SK-N-SH (cell line): ENCODE data around the gene MAST4. TPM values are rescaled to one million over a fixed set of nuclear protein-coding genes. Genes with fewer than 3 reads are reported as not detected.

Experiments used
- CTCF ChIA-PET: fragments of 300-600, 350-600 bp; formaldehyde crosslinking; extraction: SDS; loops from one replicate; lab custom pipeline; 2021; lab: Yijun Ruan, JAX
- POLR2A ChIA-PET: fragments of 350-600 bp; sonication (Branson Sonifier 250); formaldehyde crosslinking; extraction: SDS; loops from one replicate; lab custom pipeline; 2020; ENCODE audit warnings: antibody characterized with exemption, inconsistent platforms; lab: Yijun Ruan, JAX
- DNase-seq: peaks from one replicate; pipeline ENCODE4 v3.0.0; 2012
- H2AFZ ChIP-seq: fragments of 200-600 bp; sonication (generic); 2 replicates; pipeline ENCODE4 v1.8.1; 2016; ENCODE audit warnings: antibody characterized with exemption, mild to moderate bottlenecking, low read depth
- H3F3A ChIP-seq: fragments of 200-600 bp; sonication (generic); replicated peaks from 2 replicates; pipeline ENCODE3; 2016; ENCODE audit warnings: antibody characterized with exemption, mild to moderate bottlenecking; ENCODE audit not compliant: insufficient read depth
- H3K27ac ChIP-seq, 2 experiments: fragments of 200-500 bp in 1 of 2; fragments of 200-600 bp in 1 of 2; sonication (Bioruptor generic) in 1 of 2; sonication (generic), shearing (Covaris generic) in 1 of 2; 2 replicates each; pipeline versions ENCODE4 v1.5.1 to v1.6.1; 2014 to 2016; ENCODE audit warnings: low read depth in 2 of 2, inconsistent platforms in 1 of 2, low read length in 1 of 2, mild to moderate bottlenecking in 1 of 2, mixed read lengths in 1 of 2
- H3K27me3 ChIP-seq: fragments of 200-600 bp; sonication (generic), shearing (Covaris generic); 2 replicates; pipeline ENCODE4 v1.6.1; 2016; ENCODE audit warnings: mixed run types; ENCODE audit not compliant: insufficient read depth
- H3K36me3 ChIP-seq, 2 experiments: fragments of 200-500 bp in 1 of 2; fragments of 200-600 bp in 1 of 2; sonication (Bioruptor generic) in 1 of 2; sonication (generic) in 1 of 2; replicated peaks in 1 of 2; 2 replicates each; pipeline versions ENCODE3 to v1.5.1; 2014 to 2016; ENCODE audit warnings: low read length in 1 of 2, mild to moderate bottlenecking in 1 of 2; ENCODE audit not compliant: insufficient read depth in 2 of 2, control insufficient read depth in 1 of 2
- H3K4me1 ChIP-seq, 2 experiments: fragments of 200-500 bp in 1 of 2; fragments of 200-600 bp in 1 of 2; sonication (Bioruptor generic) in 1 of 2; sonication (generic), shearing (Covaris generic) in 1 of 2; 2 replicates each; pipeline versions ENCODE4 v1.5.1 to v1.6.1; 2014 to 2016; ENCODE audit warnings: low read depth in 1 of 2, low read length in 1 of 2, mixed run types in 1 of 2; ENCODE audit not compliant: insufficient read depth in 2 of 2, control insufficient read depth in 1 of 2
- H3K4me2 ChIP-seq: fragments of 200-600 bp; sonication (generic), shearing (Covaris generic); 2 replicates; pipeline ENCODE4 v1.6.1; 2017; ENCODE audit warnings: mixed run types
- H3K4me3 ChIP-seq, 2 experiments: fragments of 200-500 bp in 1 of 2; fragments of 200-600 bp in 1 of 2; sonication (Bioruptor generic) in 1 of 2; sonication (generic), shearing (Covaris generic) in 1 of 2; 2 replicates each; pipeline versions ENCODE4 v1.5.1 to v1.8.1; 2014 to 2016; ENCODE audit warnings: low read depth in 2 of 2, inconsistent platforms in 1 of 2, low read length in 1 of 2, mild to moderate bottlenecking in 1 of 2, mixed read lengths in 1 of 2, moderate library complexity in 1 of 2
- H3K79me2 ChIP-seq: fragments of 200-600 bp; sonication (generic); 2 replicates; pipeline ENCODE4 v1.8.1; 2017; ENCODE audit warnings: mild to moderate bottlenecking; ENCODE audit not compliant: insufficient read depth
- H3K9ac ChIP-seq: fragments of 200-600 bp; sonication (generic); 2 replicates; pipeline ENCODE4 v1.6.1; 2017; ENCODE audit warnings: mixed run types
- H3K9me2 ChIP-seq: fragments of 200-600 bp; sonication (generic); 2 replicates; pipeline ENCODE4 v1.6.1; 2017; ENCODE audit warnings: mixed run types
- H3K9me3 ChIP-seq: fragments of 200-600 bp; sonication (generic); 2 replicates; pipeline ENCODE4 v1.6.1; 2017; ENCODE audit warnings: mixed run types, mild to moderate bottlenecking, moderate library complexity
- H4K20me1 ChIP-seq: fragments of 200-600 bp; sonication (generic); 2 replicates; pipeline ENCODE4 v1.6.1; 2017; ENCODE audit warnings: mild to moderate bottlenecking, mixed run types; ENCODE audit not compliant: insufficient read depth
- EP300 ChIP-seq, 2 experiments: IDR thresholded peaks; 2 replicates each; pipeline versions ENCODE4 v1.4.0 to v1.6.1; 2012; ENCODE audit warnings: borderline replicate concordance in 1 of 2, low read depth in 1 of 2, low read length in 1 of 2
- FOSL2 ChIP-seq: IDR thresholded peaks from 2 replicates; pipeline ENCODE4 v1.4.0; 2012; ENCODE audit warnings: low read depth, mild to moderate bottlenecking, moderate library complexity, borderline replicate concordance
- FOXM1 ChIP-seq: IDR thresholded peaks from 2 replicates; pipeline ENCODE4 v1.4.0; 2012; ENCODE audit warnings: low read depth, mild to moderate bottlenecking
- JUND ChIP-seq: IDR thresholded peaks from 2 replicates; pipeline ENCODE4 v1.4.0; 2012
- MEF2A ChIP-seq: IDR thresholded peaks from 2 replicates; pipeline ENCODE4 v1.4.0; 2012; ENCODE audit warnings: low read depth, borderline replicate concordance
- NRF1 ChIP-seq: IDR thresholded peaks from 2 replicates; pipeline ENCODE4 v1.6.1; 2012; ENCODE audit warnings: low read depth, mild to moderate bottlenecking, low read length
- POLR2AphosphoS5 ChIP-seq: IDR thresholded peaks from 2 replicates; pipeline ENCODE4 v1.6.1; 2012; ENCODE audit warnings: low read depth, low read length
- RAD21 ChIP-seq: IDR thresholded peaks from 2 replicates; pipeline ENCODE4 v1.6.1; 2012; ENCODE audit warnings: mild to moderate bottlenecking, low read length
- RCOR1 ChIP-seq: fragments of 150-350 bp; IDR thresholded peaks from 2 replicates; pipeline ENCODE4 v1.6.1; 2017; ENCODE audit warnings: antibody characterized with exemption, low read length
- RFX5 ChIP-seq: IDR thresholded peaks from 2 replicates; pipeline ENCODE4 v1.6.1; 2012; ENCODE audit warnings: mild to moderate bottlenecking, improper control_type of control experiment, low read length
- SIN3A ChIP-seq: IDR thresholded peaks from 2 replicates; pipeline ENCODE4 v1.6.1; 2012; ENCODE audit warnings: low read depth, mild to moderate bottlenecking, low read length, moderate library complexity, borderline replicate concordance
- SMC3 ChIP-seq: IDR thresholded peaks from 2 replicates; pipeline ENCODE4 v1.6.1; 2012; ENCODE audit warnings: low read depth, low read length, improper control_type of control experiment
- TCF12 ChIP-seq: IDR thresholded peaks from 2 replicates; pipeline ENCODE4 v1.4.0; 2012
- WGBS: methylation state at CpG from one replicate; pipeline ENCODE4 v1.1.6; 2017; ENCODE audit warnings: low lambda C conversion rate; 5-methylcytosine and 5-hydroxymethylcytosine counted together
- polyA plus RNA-seq, 3 experiments: library from polyadenylated mRNA; depleted of rRNA; stranded (reverse); fragments of >200 nt; gene quantifications; 2 replicates each; pipeline ENCODE4 v1.2.3, GENCODE V29; 2012
- TF ChIP-seq, protein P1 (sequence below): fragments of 150-350 bp; IDR thresholded peaks from 2 replicates; pipeline ENCODE4 v1.6.1; 2016; ENCODE audit warnings: mild to moderate bottlenecking, low read depth, low read length
- TF ChIP-seq, protein P2 (sequence below): IDR thresholded peaks from 2 replicates; pipeline ENCODE4 v1.4.0; 2012; ENCODE audit warnings: low read depth, borderline replicate concordance
- TF ChIP-seq, protein P3 (sequence below): IDR thresholded peaks from 2 replicates; pipeline ENCODE4 v1.4.0; 2012; ENCODE audit warnings: low read depth
- TF ChIP-seq, protein P4 (sequence below): fragments of 200-600 bp; sonication (generic); IDR thresholded peaks from 2 replicates; pipeline ENCODE4 v1.6.1; 2017; ENCODE audit warnings: antibody characterized with exemption, mild to moderate bottlenecking, moderate library complexity
- TF ChIP-seq, protein P5 (sequence below): IDR thresholded peaks from 2 replicates; pipeline ENCODE4 v1.4.0; 2012; ENCODE audit warnings: low read depth, borderline replicate concordance

Gene MAST4
- polyA plus RNA-seq, 1 of the 3 experiments (the other 2 are of a cell fraction), result 2.2 TPM

DNA sequence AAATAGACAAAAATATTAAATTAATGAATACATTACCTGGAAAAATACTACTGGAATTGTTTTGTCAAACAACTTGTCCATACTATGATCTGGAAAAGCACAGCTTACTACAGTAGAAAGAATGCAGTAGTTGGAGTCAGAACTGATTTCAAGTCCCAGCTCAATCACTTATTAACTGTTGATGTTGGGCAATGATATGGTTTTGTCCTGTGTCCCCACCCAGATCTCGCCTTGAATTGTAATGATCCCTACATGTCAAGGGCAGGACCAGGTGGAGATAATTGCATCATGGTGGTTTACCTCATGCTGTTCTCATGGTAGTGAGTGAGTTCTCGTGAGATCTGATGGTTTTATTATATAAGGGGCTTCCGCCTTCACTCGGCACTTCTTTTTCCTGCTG lies 352.9 kb downstream of the MAST4 start:
- no peak overlapping the region for H3K9ac ChIP-seq
- H3F3A ChIP-seq, result no peaks in the 10 kb centered on the region
- CTCF ChIA-PET, result no interaction called here
- WGBS, result 85% methylated on average over 4 of the region's 4 CpGs
- H3K4me1 ChIP-seq, result no peaks in the 10 kb centered on the region
- H3K27ac ChIP-seq, result no peak overlapping the region
- no peaks in the 10 kb centered on the region for H3K79me2 ChIP-seq
- H3K9me2 ChIP-seq, result no peaks in the 10 kb centered on the region
- H3K9me3 ChIP-seq, result no peaks in the 10 kb centered on the region
- DNase-seq, result no peak
- no peaks in the 10 kb centered on the region for H3K36me3 ChIP-seq
- TF ChIP-seq, protein P1, sequence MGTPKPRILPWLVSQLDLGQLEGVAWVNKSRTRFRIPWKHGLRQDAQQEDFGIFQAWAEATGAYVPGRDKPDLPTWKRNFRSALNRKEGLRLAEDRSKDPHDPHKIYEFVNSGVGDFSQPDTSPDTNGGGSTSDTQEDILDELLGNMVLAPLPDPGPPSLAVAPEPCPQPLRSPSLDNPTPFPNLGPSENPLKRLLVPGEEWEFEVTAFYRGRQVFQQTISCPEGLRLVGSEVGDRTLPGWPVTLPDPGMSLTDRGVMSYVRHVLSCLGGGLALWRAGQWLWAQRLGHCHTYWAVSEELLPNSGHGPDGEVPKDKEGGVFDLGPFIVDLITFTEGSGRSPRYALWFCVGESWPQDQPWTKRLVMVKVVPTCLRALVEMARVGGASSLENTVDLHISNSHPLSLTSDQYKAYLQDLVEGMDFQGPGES, result no peak
- TF ChIP-seq FOXM1 (no peak), TCF12 (no peak), EP300 (IDR thresholded peaks at IDR 0.05; ENCODE audit: borderline replicate concordance in 1 of 2, low read depth in 1 of 2, low read length in 1 of 2) (no peak), NRF1 (no peak), SMC3 (no peak), POLR2AphosphoS5 (no peak), MEF2A (no peak), SIN3A (no peak), RFX5 (no peak), RCOR1 (no peak), RAD21 (no peak), JUND (no peak), FOSL2 (no peak)
- TF ChIP-seq, protein P2, sequence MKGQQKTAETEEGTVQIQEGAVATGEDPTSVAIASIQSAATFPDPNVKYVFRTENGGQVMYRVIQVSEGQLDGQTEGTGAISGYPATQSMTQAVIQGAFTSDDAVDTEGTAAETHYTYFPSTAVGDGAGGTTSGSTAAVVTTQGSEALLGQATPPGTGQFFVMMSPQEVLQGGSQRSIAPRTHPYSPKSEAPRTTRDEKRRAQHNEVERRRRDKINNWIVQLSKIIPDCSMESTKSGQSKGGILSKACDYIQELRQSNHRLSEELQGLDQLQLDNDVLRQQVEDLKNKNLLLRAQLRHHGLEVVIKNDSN, result no peak
- TF ChIP-seq, protein P3, sequence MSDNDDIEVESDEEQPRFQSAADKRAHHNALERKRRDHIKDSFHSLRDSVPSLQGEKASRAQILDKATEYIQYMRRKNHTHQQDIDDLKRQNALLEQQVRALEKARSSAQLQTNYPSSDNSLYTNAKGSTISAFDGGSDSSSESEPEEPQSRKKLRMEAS, result no peak
- TF ChIP-seq, protein P4, sequence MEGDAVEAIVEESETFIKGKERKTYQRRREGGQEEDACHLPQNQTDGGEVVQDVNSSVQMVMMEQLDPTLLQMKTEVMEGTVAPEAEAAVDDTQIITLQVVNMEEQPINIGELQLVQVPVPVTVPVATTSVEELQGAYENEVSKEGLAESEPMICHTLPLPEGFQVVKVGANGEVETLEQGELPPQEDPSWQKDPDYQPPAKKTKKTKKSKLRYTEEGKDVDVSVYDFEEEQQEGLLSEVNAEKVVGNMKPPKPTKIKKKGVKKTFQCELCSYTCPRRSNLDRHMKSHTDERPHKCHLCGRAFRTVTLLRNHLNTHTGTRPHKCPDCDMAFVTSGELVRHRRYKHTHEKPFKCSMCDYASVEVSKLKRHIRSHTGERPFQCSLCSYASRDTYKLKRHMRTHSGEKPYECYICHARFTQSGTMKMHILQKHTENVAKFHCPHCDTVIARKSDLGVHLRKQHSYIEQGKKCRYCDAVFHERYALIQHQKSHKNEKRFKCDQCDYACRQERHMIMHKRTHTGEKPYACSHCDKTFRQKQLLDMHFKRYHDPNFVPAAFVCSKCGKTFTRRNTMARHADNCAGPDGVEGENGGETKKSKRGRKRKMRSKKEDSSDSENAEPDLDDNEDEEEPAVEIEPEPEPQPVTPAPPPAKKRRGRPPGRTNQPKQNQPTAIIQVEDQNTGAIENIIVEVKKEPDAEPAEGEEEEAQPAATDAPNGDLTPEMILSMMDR, result no peak
- TF ChIP-seq, protein P5, sequence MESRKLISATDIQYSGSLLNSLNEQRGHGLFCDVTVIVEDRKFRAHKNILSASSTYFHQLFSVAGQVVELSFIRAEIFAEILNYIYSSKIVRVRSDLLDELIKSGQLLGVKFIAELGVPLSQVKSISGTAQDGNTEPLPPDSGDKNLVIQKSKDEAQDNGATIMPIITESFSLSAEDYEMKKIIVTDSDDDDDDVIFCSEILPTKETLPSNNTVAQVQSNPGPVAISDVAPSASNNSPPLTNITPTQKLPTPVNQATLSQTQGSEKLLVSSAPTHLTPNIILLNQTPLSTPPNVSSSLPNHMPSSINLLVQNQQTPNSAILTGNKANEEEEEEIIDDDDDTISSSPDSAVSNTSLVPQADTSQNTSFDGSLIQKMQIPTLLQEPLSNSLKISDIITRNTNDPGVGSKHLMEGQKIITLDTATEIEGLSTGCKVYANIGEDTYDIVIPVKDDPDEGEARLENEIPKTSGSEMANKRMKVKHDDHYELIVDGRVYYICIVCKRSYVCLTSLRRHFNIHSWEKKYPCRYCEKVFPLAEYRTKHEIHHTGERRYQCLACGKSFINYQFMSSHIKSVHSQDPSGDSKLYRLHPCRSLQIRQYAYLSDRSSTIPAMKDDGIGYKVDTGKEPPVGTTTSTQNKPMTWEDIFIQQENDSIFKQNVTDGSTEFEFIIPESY, result no peak
- H2AFZ ChIP-seq, result no peak overlapping the region
- no peaks in the 10 kb centered on the region for H4K20me1 ChIP-seq
- H3K4me3 ChIP-seq, result no peak overlapping the region
- H3K4me2 ChIP-seq, result no peak overlapping the region
- H3K27me3 ChIP-seq, result no peaks in the 10 kb centered on the region
- POLR2A ChIA-PET, result no interaction called here
